IPS DF 4.7 (cell line): ENCODE results near the gene SDC4.

Experiments used
- DNase-seq: peaks from one replicate; pipeline ENCODE4 v3.0.0-alpha.2; 2013; ENCODE audit warnings: low spot score; ENCODE audit errors: extremely low read depth

Gene SDC4

GRCh38 chr20:45343532-45344167 lies 4.6 kb downstream of the SDC4 start:
- DNase-seq, result no peak

- DNase-seq, result no peak
Measured at GRCh38 chr20:45342855-45343531, 5.2 kb downstream of the SDC4 start.

GRCh38 chr20:45341939-45342854 lies 6.0 kb downstream of the SDC4 start:
- DNase-seq, result no peak

- no peak for DNase-seq
Measured at GRCh38 chr20:45341579-45341938, 6.7 kb downstream of the SDC4 start.

GRCh38 chr20:45340951-45341350 lies 7.3 kb downstream of the SDC4 start:
- no peak for DNase-seq

- no peak for DNase-seq
Measured at GRCh38 chr20:45340236-45340847, 7.9 kb downstream of the SDC4 start.

GRCh38 chr20:45339799-45340198 lies 8.4 kb downstream of the SDC4 start:
- no peak for DNase-seq

- no peak for DNase-seq
Measured at GRCh38 chr20:45339084-45339483, 9.1 kb downstream of the SDC4 start.

GRCh38 chr20:45338121-45339030 lies 9.8 kb downstream of the SDC4 start:
- no peak for DNase-seq

GRCh38 chr20:45337367-45338120 lies 10.7 kb downstream of the SDC4 start:
- DNase-seq, result no peak

GRCh38 chr20:45336530-45337366 lies 11.5 kb downstream of the SDC4 start:
- DNase-seq, result no peak

- no peak for DNase-seq
Measured at GRCh38 chr20:45330476-45330875, 17.7 kb downstream of the SDC4 start.

- no peak for DNase-seq
Measured at GRCh38 chr20:45329497-45330319, 18.5 kb downstream of the SDC4 start.

- DNase-seq, result no peak
Measured at GRCh38 chr20:45328451-45328850, 19.8 kb downstream of the SDC4 start.

GRCh38 chr20:45325371-45325770 lies 22.9 kb downstream of the SDC4 start:
- DNase-seq, result no peak

GRCh38 chr20:45323731-45324130 lies 24.5 kb downstream of the SDC4 start:
- no peak for DNase-seq

- DNase-seq, result no peak
Measured at GRCh38 chr20:45322952-45323383, 25.3 kb downstream of the SDC4 start.

GRCh38 chr20:45320948-45321595 lies 27.2 kb downstream of the SDC4 start:
- no peak for DNase-seq
